ENCODE measurements around the gene GNA14. TPM values are rescaled to one million over a fixed set of nuclear protein-coding genes. Genes with fewer than 3 reads are reported as not detected.
"Not testable (repeated sequence)": the region's sequence is repeated elsewhere in the genome, so short reads cannot be mapped to it uniquely, and the experiment has no call there.

Gene GNA14
- total and polyA plus RNA-seq, 5 donors from 2014 or later = not detected

- not testable (repeated sequence) for H3K27ac Mint-ChIP-seq; H3K27me3 Mint-ChIP-seq; H3K9me3 ChIP-seq (ENCODE audit: control insufficient read depth in 2 of 2, low read length in 2 of 2); H3K4me3 Mint-ChIP-seq; H3K4me1 Mint-ChIP-seq; H3K36me3 Mint-ChIP-seq; H3K9me3 Mint-ChIP-seq; ATAC-seq (ENCODE audit: low read depth in 2 of 2); H3K27me3 ChIP-seq (ENCODE audit: control insufficient read depth, insufficient read depth, low read length); H3K27ac ChIP-seq (ENCODE audit: insufficient read depth, low read length, poor library complexity, severe bottlenecking); H3K4me1 ChIP-seq (ENCODE audit: control insufficient read depth, insufficient read depth, low read length, poor library complexity, severe bottlenecking); H3K4me3 ChIP-seq (ENCODE audit: low read depth, low read length); H3K36me3 ChIP-seq (ENCODE audit: control insufficient read depth, insufficient read depth, low read length); DNase-seq
Observed at GRCh38 chr9:77398581-77398980, 249.5 kb downstream of the GNA14 start.

- no peaks in the 10 kb centered on the region for H3K27me3 ChIP-seq (ENCODE audit: control insufficient read depth, insufficient read depth, low read length)
- ATAC-seq (ENCODE audit: low read depth in 2 of 2) = no peak
- Mint-ChIP-seq H3K4me3 (no peak overlapping the region), H3K27me3 (no peaks in the 10 kb centered on the region), H3K4me1 (no peaks in the 10 kb centered on the region), H3K9me3 (no peaks in the 10 kb centered on the region), H3K36me3 (peaks cover 10% of the 10 kb centered on the region), H3K27ac (no peak overlapping the region)
- no peaks in the 10 kb centered on the region for H3K9me3 ChIP-seq (ENCODE audit: control insufficient read depth in 2 of 2, low read length in 2 of 2)
- no peaks in the 10 kb centered on the region for H3K36me3 ChIP-seq (ENCODE audit: control insufficient read depth, insufficient read depth, low read length)
- no peaks in the 10 kb centered on the region for H3K4me1 ChIP-seq (ENCODE audit: control insufficient read depth, insufficient read depth, low read length, poor library complexity, severe bottlenecking)
- DNase-seq = no peak
- no peak overlapping the region for H3K27ac ChIP-seq (ENCODE audit: insufficient read depth, low read length, poor library complexity, severe bottlenecking)
- H3K4me3 ChIP-seq (ENCODE audit: low read depth, low read length) = no peak overlapping the region
Observed at GRCh38 chr9:77392328-77392727, 255.8 kb downstream of the GNA14 start.

DNA sequence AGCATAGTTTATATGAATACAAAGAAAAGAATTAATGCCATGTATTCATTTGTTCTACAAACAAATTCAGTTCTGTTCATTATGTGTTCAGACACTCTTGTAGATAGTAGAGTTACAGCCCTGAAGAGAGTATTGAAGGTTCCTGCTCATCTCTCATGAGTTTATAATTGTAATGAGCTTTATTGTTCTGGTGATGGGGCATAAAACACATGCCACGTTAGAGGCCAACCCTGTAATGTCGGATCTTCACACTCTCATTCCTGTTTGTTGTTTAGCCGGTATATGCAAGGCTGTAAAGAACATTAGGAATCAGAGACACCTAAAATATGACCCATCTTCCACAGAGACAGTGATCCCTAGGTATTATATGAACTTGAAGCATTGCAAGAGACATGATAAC is 256.3 kb downstream of the GNA14 start:
- Histone ChIP-seq H3K9me3 (ENCODE audit: control insufficient read depth in 2 of 2, low read length in 2 of 2) (no peaks in the 10 kb centered on the region), H3K4me3 (ENCODE audit: low read depth, low read length) (no peak overlapping the region), H3K36me3 (ENCODE audit: control insufficient read depth, insufficient read depth, low read length) (no peaks in the 10 kb centered on the region), H3K27ac (ENCODE audit: insufficient read depth, low read length, poor library complexity, severe bottlenecking) (no peak overlapping the region), H3K27me3 (ENCODE audit: control insufficient read depth, insufficient read depth, low read length) (no peaks in the 10 kb centered on the region), H3K4me1 (ENCODE audit: control insufficient read depth, insufficient read depth, low read length, poor library complexity, severe bottlenecking) (no peaks in the 10 kb centered on the region)
- Mint-ChIP-seq H3K27ac (no peak overlapping the region), H3K9me3 (no peaks in the 10 kb centered on the region), H3K27me3 (no peaks in the 10 kb centered on the region), H3K4me1 (no peaks in the 10 kb centered on the region), H3K4me3 (no peak overlapping the region), H3K36me3 (peaks cover 10% of the 10 kb centered on the region)
- DNase-seq (no peak), ATAC-seq (ENCODE audit: low read depth in 2 of 2) (no peak)

GRCh38 chr9:77386187-77386586 is 261.9 kb downstream of the GNA14 start:
- Mint-ChIP-seq H3K9me3 (no peaks in the 10 kb centered on the region), H3K27me3 (no peaks in the 10 kb centered on the region), H3K27ac (no peak overlapping the region), H3K4me1 (no peaks in the 10 kb centered on the region), H3K4me3 (no peak overlapping the region), H3K36me3 (peaks cover 19% of the 10 kb centered on the region)
- no peak overlapping the region for H3K4me3 ChIP-seq (ENCODE audit: low read depth, low read length)
- DNase-seq (no peak), ATAC-seq (ENCODE audit: low read depth in 2 of 2) (no peak)
- no peak overlapping the region for H3K27ac ChIP-seq (ENCODE audit: insufficient read depth, low read length, poor library complexity, severe bottlenecking)
- H3K36me3 ChIP-seq (ENCODE audit: control insufficient read depth, insufficient read depth, low read length) = peaks cover 5% of the 10 kb centered on the region
- H3K9me3 ChIP-seq (ENCODE audit: control insufficient read depth in 2 of 2, low read length in 2 of 2) = no peaks in the 10 kb centered on the region
- no peaks in the 10 kb centered on the region for H3K4me1 ChIP-seq (ENCODE audit: control insufficient read depth, insufficient read depth, low read length, poor library complexity, severe bottlenecking)
- no peaks in the 10 kb centered on the region for H3K27me3 ChIP-seq (ENCODE audit: control insufficient read depth, insufficient read depth, low read length)

GRCh38 chr9:77384406-77384805 is 263.7 kb downstream of the GNA14 start:
- ATAC-seq (ENCODE audit: low read depth in 2 of 2) (no peak), DNase-seq (no peak)
- Mint-ChIP-seq H3K4me1 (no peaks in the 10 kb centered on the region), H3K36me3 (peaks cover 13% of the 10 kb centered on the region), H3K27ac (no peak overlapping the region), H3K4me3 (no peak overlapping the region), H3K9me3 (no peaks in the 10 kb centered on the region), H3K27me3 (no peaks in the 10 kb centered on the region)
- peaks cover 5% of the 10 kb centered on the region for H3K36me3 ChIP-seq (ENCODE audit: control insufficient read depth, insufficient read depth, low read length)
- no peaks in the 10 kb centered on the region for H3K27me3 ChIP-seq (ENCODE audit: control insufficient read depth, insufficient read depth, low read length)
- H3K9me3 ChIP-seq (ENCODE audit: control insufficient read depth in 2 of 2, low read length in 2 of 2) = no peaks in the 10 kb centered on the region
- no peak overlapping the region for H3K4me3 ChIP-seq (ENCODE audit: low read depth, low read length)
- no peak overlapping the region for H3K27ac ChIP-seq (ENCODE audit: insufficient read depth, low read length, poor library complexity, severe bottlenecking)
- H3K4me1 ChIP-seq (ENCODE audit: control insufficient read depth, insufficient read depth, low read length, poor library complexity, severe bottlenecking) = no peaks in the 10 kb centered on the region

DNA sequence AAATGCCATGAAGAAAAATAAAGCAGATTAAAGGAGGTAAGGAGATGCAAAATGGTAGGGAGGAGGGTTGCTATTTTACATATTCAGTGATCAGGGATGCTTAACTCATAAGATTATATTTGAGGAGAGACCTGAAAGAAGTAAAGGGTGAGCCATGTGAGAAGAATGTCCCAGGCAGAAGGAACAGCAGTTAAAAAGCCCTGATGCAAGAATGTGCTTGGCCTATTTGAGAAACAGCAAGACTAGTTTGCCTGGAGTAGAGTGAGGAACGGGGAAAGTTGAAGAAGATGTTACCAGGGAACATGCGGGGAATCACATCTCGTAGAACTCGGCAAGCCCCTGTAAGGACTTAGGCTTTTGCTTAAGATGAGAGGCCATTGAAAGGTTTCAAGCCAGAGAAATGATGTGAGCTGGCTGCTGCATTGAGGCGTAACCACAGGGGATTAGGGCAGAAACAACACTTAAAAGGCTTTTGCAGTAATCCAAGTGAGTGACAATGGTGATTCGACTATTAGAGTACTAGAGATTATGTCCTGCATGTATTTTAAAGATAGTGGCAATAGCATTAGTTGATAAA is 272.1 kb downstream of the GNA14 start:
- Mint-ChIP-seq H3K27ac (no peak overlapping the region), H3K9me3 (peaks cover 0 to 3% (median 2%) of the 10 kb centered on the region in 7 donors), H3K4me1 (peaks cover 0 to 12% (median 0%) of the 10 kb centered on the region in 4 donors), H3K27me3 (no peaks in the 10 kb centered on the region), H3K4me3 (no peak overlapping the region), H3K36me3 (peaks cover 18% of the 10 kb centered on the region)
- peaks cover 4% of the 10 kb centered on the region for H3K36me3 ChIP-seq (ENCODE audit: control insufficient read depth, insufficient read depth, low read length)
- no peaks in the 10 kb centered on the region for H3K4me1 ChIP-seq (ENCODE audit: control insufficient read depth, insufficient read depth, low read length, poor library complexity, severe bottlenecking)
- H3K4me3 ChIP-seq (ENCODE audit: low read depth, low read length) = no peak overlapping the region
- ATAC-seq (ENCODE audit: low read depth in 2 of 2) = no peak
- no peak overlapping the region for H3K27ac ChIP-seq (ENCODE audit: insufficient read depth, low read length, poor library complexity, severe bottlenecking)
- no peaks in the 10 kb centered on the region for H3K27me3 ChIP-seq (ENCODE audit: control insufficient read depth, insufficient read depth, low read length)
- no peak for DNase-seq
- H3K9me3 ChIP-seq (ENCODE audit: control insufficient read depth in 2 of 2, low read length in 2 of 2) = no peaks in the 10 kb centered on the region

- Mint-ChIP-seq H3K27me3 (no peaks in the 10 kb centered on the region), H3K4me1 (peaks cover 0 to 12% (median 0%) of the 10 kb centered on the region in 4 donors), H3K9me3 (peaks cover 0 to 8% (median 3%) of the 10 kb centered on the region in 7 donors), H3K27ac (no peak overlapping the region), H3K36me3 (peaks cover 27% of the 10 kb centered on the region), H3K4me3 (no peak overlapping the region)
- H3K27ac ChIP-seq (ENCODE audit: insufficient read depth, low read length, poor library complexity, severe bottlenecking) = no peak overlapping the region
- H3K9me3 ChIP-seq (ENCODE audit: control insufficient read depth in 2 of 2, low read length in 2 of 2) = no peaks in the 10 kb centered on the region
- H3K27me3 ChIP-seq (ENCODE audit: control insufficient read depth, insufficient read depth, low read length) = no peaks in the 10 kb centered on the region
- peaks cover 18% of the 10 kb centered on the region for H3K36me3 ChIP-seq (ENCODE audit: control insufficient read depth, insufficient read depth, low read length)
- no peaks in the 10 kb centered on the region for H3K4me1 ChIP-seq (ENCODE audit: control insufficient read depth, insufficient read depth, low read length, poor library complexity, severe bottlenecking)
- ATAC-seq (ENCODE audit: low read depth in 2 of 2) (no peak), DNase-seq (no peak)
- H3K4me3 ChIP-seq (ENCODE audit: low read depth, low read length) = no peak overlapping the region
Observed at GRCh38 chr9:77374266-77374665, 273.9 kb downstream of the GNA14 start.
